HL-60/S4 treated with retinoic acid at 250 ng/mL for 4 days and 3 days (cell line): ENCODE measurements around the gene CTXND2.
"Not testable (repeated sequence)": the region's sequence is repeated elsewhere in the genome, so short reads cannot be mapped to it uniquely, and the experiment has no call there.

Experiments used
- in situ Hi-C: fragments of 300-500 bp; cut with MboI; formaldehyde crosslinking; loops from 2 replicates; pipeline ENCODE4 v1.7.0; 2022; ENCODE audit warnings: low sequenced_read_pairs

CTXND2 gene

DNA sequence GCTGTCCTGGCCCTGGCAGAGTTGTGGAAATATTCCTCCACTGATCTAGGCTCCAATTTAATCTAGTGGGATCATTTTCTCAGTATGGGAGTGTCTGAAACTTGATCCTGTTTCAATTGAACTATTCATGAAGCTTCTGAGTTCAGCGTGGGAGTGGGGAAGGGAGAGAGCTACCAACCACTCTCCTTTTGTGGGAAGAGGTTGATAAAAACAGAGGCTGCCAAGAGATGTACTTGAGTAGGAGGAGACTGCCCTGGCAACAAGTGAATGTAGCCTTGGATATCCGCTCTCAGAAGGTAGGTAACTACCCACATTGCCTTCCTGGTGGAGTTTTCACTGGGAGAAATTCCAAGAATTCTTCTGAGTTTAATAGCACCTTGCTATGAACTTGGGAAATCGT is at the start of gene CTXND2:
CTXND2 (plus strand) TSS at position 119 of the 400 bp plus-strand sequence. CDS start 25,179 bp downstream, outside the sequence.
- in situ Hi-C loops: no loop called here

GRCh38 chr1:150840850-150841249 is 46.1 kb upstream of the CTXND2 start:
- in situ Hi-C loops: not testable (repeated sequence)

DNA sequence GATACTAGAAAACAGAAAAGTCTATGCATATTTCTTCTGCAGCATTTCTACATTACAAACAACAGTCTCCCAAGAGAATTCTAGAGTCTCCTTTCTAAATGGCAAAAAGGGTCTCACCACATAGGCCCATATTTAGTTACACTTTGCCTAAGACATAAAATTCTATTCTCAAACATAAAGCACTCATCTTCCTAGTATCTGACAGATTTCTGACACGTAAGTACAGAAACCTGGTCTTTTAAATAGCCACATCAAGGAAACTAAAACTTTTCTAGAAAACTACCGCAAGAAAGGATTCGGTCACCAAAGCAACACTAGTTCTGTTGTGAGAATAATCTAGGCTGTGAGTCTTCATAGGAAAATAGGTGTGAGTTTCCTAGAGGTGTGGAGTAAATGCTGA is 45.3 kb upstream of the CTXND2 start:
- in situ Hi-C loops: no loop called here

DNA sequence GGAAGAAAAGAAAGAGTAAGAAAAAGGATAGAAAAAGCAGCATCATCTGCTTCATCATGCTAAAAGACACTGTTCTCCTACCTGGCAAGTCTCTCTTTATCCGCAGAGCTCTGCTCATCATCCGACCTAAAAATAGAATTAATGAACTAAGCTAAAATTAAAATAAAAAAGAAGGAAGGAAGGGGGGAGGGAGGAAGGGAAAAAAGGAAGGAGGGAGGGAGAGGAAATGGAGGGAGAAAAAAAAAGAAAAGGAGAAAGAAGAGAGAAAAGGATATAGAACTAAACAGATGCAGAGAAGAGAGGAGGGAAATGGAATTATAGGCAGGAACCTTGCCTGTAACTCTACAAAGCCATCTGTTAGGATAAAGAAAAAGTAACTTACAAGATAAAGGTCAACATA is 44.6 kb upstream of the CTXND2 start:
- in situ Hi-C loops: no loop called here

- in situ Hi-C loops: no loop called here
Measured at GRCh38 chr1:150842964-150843363, 44.0 kb upstream of the CTXND2 start.

- in situ Hi-C loops: no loop called here
Measured at GRCh38 chr1:150843474-150843873, 43.5 kb upstream of the CTXND2 start.

- in situ Hi-C loops: no loop called here
Measured at GRCh38 chr1:150846473-150847146, 40.3 kb upstream of the CTXND2 start.

- in situ Hi-C loops: not testable (repeated sequence)
Measured at GRCh38 chr1:150850801-150851362, 36.1 kb upstream of the CTXND2 start.

DNA sequence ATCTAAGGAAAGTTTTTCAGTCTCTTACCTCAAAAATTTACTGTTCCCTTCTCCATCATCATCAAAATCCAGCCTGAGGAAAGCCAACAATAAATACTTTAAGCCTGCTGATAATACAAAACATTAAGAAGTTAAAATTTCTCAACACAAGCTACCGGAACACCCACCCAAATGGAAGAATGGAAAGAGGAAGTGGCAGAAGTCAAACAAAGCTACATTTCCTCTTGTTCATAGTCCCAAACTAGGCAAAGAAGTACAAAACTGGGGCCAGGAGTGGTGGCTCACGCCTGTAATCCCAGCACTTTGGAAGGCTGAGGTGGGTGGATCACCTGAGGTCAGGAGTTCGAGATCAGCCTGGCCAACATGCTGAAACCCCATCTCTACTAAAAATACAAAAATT is 34.2 kb upstream of the CTXND2 start:
- in situ Hi-C loops: not testable (repeated sequence)

GRCh38 chr1:150863724-150864123 is 23.2 kb upstream of the CTXND2 start:
- in situ Hi-C loops: no loop called here

DNA sequence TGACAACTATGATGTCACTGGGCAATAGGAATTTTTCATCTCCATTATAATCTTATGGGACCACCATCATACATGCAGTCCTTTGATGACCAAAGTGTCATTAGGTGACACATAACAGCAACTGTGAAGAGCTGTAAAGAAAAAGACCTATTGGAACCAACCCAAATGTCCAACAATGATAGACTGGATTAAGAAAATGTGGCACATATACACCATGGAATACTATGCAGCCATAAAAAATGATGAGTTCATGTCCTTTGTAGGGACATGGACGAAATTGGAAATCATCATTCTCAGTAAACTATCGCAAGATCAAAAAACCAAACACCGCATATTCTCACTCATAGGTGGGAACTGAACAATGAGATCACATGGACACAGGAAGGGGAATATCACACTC is 22.7 kb upstream of the CTXND2 start:
- in situ Hi-C loops: not testable (repeated sequence)

DNA sequence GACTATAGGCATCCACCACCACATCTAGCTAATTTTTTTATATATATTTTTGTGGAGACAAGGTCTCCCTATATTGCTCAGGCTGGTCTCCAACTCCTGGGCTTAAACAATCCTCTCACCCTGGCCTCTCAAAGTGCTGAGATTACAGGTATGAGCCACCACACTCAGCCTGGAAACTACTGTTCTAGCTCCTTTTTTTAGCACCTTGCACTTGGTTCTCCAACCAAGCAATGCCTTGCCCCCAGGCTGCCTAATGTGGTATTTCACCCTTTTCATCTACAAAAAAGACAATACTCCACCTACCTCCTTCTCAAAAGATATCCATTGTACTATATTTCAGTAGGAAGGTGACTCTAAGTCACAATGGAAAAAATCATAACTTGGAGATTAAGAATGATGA is 17.3 kb upstream of the CTXND2 start:
- in situ Hi-C loops: no loop called here

- in situ Hi-C loops: no loop called here
Measured at GRCh38 chr1:150872572-150872971, 14.4 kb upstream of the CTXND2 start.

DNA sequence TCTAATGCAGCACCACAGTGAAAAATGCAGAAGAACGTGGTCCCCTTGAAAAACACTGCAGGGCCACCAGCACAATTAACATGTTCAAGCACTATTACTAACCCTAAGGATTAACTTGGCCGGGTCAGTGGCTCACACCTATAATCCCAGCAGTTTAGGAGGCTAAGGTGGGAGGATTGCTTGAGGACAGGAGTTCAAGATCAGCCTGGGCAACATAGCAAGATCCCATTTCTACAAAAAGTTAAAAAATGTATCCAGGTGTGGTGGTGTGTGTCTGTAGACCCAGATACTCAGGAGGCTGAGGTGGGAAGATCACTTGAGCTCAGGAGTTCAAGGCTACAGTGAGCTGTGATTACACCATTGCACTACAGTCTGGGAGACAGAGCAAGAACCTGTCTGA is 13.4 kb upstream of the CTXND2 start:
- in situ Hi-C loops: no loop called here

DNA sequence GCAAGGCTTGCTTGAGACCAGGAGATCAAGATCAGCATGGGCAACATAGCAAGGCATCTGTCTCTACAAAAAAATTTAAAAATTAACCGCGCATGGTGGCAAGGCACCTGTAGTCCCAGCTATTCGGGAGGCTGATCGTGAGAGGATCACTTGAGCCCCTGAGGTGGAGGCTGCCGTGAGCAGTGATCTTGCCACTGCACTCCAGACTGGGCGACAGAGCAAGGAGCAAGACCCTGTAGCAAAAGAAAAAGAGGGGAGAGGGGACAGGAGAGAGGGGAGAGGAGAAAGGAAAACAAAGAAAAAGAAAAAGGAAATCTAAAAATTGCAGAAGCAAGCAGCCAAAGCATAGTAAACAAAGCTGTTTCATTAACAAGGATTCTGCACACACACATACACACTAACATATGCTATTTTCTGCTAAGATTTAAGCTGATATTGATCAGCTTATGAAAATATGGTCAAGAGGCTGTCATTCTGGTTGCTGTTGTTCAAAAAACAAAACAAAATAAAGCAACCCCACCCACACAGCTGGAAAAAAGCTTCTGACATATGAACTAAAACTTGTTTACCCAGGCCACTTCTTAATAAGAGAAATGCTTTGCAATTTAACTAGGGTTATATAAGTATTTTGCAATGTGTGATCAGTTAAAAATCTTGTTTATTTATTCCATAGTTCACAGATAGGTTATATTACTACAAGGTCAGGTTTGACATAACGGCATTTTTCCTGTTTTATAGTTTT is 12.3 kb upstream of the CTXND2 start:
- in situ Hi-C loops: no loop called here

DNA sequence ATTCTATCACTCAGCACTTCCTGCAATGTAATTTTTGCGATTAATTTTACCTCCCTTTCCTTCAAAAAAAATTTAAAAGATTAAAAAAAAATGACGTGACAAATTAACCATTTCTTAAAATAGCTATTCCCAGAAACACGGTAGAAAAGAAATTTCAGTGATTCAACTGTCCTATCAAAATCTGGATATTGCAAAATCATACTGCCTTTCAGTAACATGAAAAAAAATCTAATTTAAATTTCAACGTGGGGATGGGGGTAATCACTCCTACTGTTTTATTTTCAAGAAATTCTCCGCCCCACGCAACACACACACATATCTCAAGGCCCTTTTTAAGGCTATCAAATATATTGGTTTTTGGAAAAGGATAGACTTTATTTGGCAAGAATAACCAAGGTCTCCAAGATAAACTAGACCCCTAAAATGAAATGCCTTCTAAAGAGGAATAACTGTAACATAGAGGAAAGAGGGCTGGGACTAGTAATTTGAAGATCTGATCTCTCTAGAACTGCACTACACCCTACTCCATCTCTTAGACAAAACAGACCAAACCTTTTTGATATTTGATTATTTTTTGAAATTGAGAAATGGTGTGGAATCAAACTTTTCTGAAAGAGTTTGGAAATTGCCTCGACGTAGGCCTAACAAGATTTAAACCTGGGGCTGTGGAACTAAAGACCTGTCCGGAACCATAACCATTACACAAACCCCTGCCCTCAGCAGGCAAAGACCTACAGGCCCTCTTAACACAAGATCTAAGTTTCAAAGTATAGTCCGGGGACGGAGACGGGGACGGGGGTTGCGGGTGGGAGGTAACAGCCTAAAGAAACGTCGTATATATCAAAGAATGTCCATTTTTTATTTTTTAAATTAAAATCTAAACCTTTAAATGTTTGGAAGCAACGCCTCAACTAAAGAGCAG is 11.5 kb upstream of the CTXND2 start:
- in situ Hi-C loops: no loop called here

GRCh38 chr1:150876119-150876454 is 10.8 kb upstream of the CTXND2 start:
- in situ Hi-C loops: no loop called here

- in situ Hi-C loops: not testable (repeated sequence)
Measured at GRCh38 chr1:150878931-150879330, 8.0 kb upstream of the CTXND2 start.

GRCh38 chr1:150881331-150882070 is 5.4 kb upstream of the CTXND2 start:
- in situ Hi-C loops: no loop called here

DNA sequence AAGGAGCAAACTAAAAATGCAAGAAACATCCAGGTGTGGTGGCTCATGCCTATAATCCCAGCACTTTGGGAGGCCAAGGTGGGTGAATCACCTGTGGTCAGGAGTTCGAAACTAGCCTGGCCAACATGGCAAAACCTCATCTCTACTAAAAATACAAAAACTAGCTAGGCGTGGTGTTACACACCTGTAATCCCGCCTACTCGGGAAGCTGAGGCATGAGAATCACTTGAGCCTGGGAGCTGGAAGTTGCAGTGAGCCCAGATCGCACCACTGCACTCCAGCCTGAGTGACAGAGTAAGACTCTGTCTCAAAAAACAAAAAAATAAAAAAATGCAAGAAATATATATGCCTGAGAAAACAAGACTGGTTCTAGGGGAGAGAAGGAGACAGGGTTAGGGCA is 3.8 kb upstream of the CTXND2 start:
- in situ Hi-C loops: not testable (repeated sequence)

DNA sequence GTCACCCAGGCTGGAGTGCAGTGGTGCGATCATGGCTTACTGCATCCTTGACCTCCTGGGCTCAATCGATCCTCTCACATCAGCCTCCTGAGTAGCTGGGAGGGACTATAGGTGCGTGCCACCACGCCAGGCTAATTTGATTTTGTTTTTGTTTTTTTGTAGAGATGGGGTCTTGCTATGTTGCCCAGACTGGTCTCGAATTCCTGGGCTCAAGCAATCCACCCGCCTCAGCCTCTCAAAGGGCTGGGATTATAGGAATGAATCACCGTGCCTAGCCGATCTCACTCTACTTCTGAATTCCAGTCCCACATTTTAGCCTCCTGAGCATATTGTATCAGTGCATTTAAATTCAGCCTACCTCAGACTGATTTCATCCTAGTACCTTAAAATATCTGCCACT is 1.8 kb downstream of the CTXND2 start:
- in situ Hi-C loops: no loop called here
